CD4-positive, alpha-beta T cell (primary cell): Measurements from ENCODE around the gene TMEM98. TPM values are rescaled to one million over a fixed set of nuclear protein-coding genes. Genes with fewer than 3 reads are reported as not detected.

ENCODE experiments used
- ATAC-seq: fragments of 200-7000 bp; cut with Tn5 transposase; one replicate; pipeline ENCODE4 v1.10.0; 2022; ENCODE audit warnings: mild to moderate bottlenecking; ENCODE audit not compliant: poor library complexity
- CTCF ChIA-PET: fragments of 350-600 bp; sonication (Branson Sonifier 250); formaldehyde crosslinking; loops from one replicate; lab custom pipeline; 2021; ENCODE audit warnings: antibody characterized with exemption, inconsistent platforms; lab: Charles Lee
- POLR2A ChIA-PET: fragments of 350-600 bp; sonication (Branson Sonifier 250); formaldehyde crosslinking; loops from one replicate; lab custom pipeline; 2021; ENCODE audit warnings: antibody characterized with exemption, inconsistent platforms; lab: Charles Lee
- DNase-seq, 14 experiments: peaks; one replicate each; pipeline ENCODE4 v3.0.0-alpha.2; 2013 to 2020; ENCODE audit warnings: mixed read lengths in 2 of 14
- H3K27ac ChIP-seq, 2 donors: one replicate each; pipeline versions ENCODE4 v1.5.1 to v1.7.0; 2013; ENCODE audit warnings: low read length in 2 of 2, low read depth in 1 of 2, mild to moderate bottlenecking in 1 of 2
- H3K27me3 ChIP-seq, 2 experiments: 1 replicate in 1 of 2; 2 replicates in 1 of 2; pipeline versions ENCODE4 v1.6.1 to v1.7.0; 2013; ENCODE audit warnings: low read length in 2 of 2, control low read depth in 1 of 2, mild to moderate bottlenecking in 1 of 2, moderate library complexity in 1 of 2; ENCODE audit not compliant: insufficient read depth in 2 of 2, control insufficient read depth in 1 of 2
- H3K36me3 ChIP-seq: one replicate; pipeline ENCODE4 v1.6.1; 2013; ENCODE audit warnings: low read length, control low read depth; ENCODE audit not compliant: insufficient read depth
- H3K4me1 ChIP-seq: one replicate; pipeline ENCODE4 v1.6.1; 2013; ENCODE audit warnings: low read length, control low read depth; ENCODE audit not compliant: insufficient read depth
- H3K4me3 ChIP-seq: one replicate; pipeline ENCODE4 v1.5.1; 2013; ENCODE audit warnings: mild to moderate bottlenecking, low read length, moderate library complexity
- H3K9me3 ChIP-seq, 2 experiments: 1 replicate in 1 of 2; 2 replicates in 1 of 2; pipeline versions ENCODE4 v1.6.1 to v1.7.0; 2013; ENCODE audit warnings: low read length in 2 of 2, mild to moderate bottlenecking in 2 of 2, control low read depth in 1 of 2, moderate library complexity in 1 of 2; ENCODE audit not compliant: control insufficient read depth in 1 of 2, insufficient read depth in 1 of 2
- H3K27ac Mint-ChIP-seq: one replicate; pipeline ENCODE4 v1.8.0; 2020; ENCODE audit warnings: mixed read lengths
- H3K27me3 Mint-ChIP-seq: one replicate; pipeline ENCODE4 v1.8.0; 2021; ENCODE audit warnings: mixed read lengths
- H3K36me3 Mint-ChIP-seq: one replicate; pipeline ENCODE4 v1.8.0; 2021; ENCODE audit warnings: low read depth, mixed read lengths
- H3K4me1 Mint-ChIP-seq: one replicate; pipeline ENCODE4 v1.8.0; 2021; ENCODE audit warnings: low read depth, mixed read lengths
- H3K4me3 Mint-ChIP-seq: one replicate; pipeline ENCODE4 v1.8.0; 2020; ENCODE audit warnings: mild to moderate bottlenecking, mixed read lengths
- H3K9me3 Mint-ChIP-seq: one replicate; pipeline ENCODE4 v1.8.0; 2020; ENCODE audit warnings: mixed read lengths
- CTCF ChIP-seq: fragments of 200-600 bp; IDR thresholded peaks from one replicate; pipeline ENCODE4 v1.8.0; 2022; ENCODE audit warnings: antibody characterized with exemption, mild to moderate bottlenecking
- intact Hi-C, 2 experiments: fragments of 100-400 bp; cut with DNase I in 1 of 2; cut with micrococcal nuclease in 1 of 2; formaldehyde crosslinking; loops; one replicate each; pipeline versions ENCODE4 v1.15.1 to v1.9.0; 2023 to 2025; cut with DNase I, micrococcal nuclease
- total RNA-seq, 174 experiments: library from RNA in 2 of 174; stranded (reverse) in 2 of 174; gene quantifications; one replicate each; pipeline ENCODE4 v1.2.3 and lab custom pipeline; 2021 to 2026

TMEM98 gene
- total RNA-seq, 2 experiments from 2014 or later = not detected

GRCh38 chr17:32894245-32894644 lies 33.7 kb upstream of the TMEM98 start:
- Mint-ChIP-seq H3K4me1 (no peaks in the 10 kb centered on the region), H3K9me3 (no peaks in the 10 kb centered on the region), H3K4me3 (no peak overlapping the region), H3K27ac (no peak overlapping the region), H3K27me3 (peaks cover 15% of the 10 kb centered on the region), H3K36me3 (no peaks in the 10 kb centered on the region)
- H3K4me1 ChIP-seq = no peaks in the 10 kb centered on the region
- intact Hi-C loops = no loop called here
- DNase-seq = no peak
- no peak overlapping the region for H3K27ac ChIP-seq
- H3K4me3 ChIP-seq = no peak overlapping the region
- ChIA-PET CTCF (no interaction called here), POLR2A (no interaction called here)
- H3K9me3 ChIP-seq = no peaks in the 10 kb centered on the region
- H3K36me3 ChIP-seq = no peaks in the 10 kb centered on the region
- TF ChIP-seq CTCF = no peak
- ATAC-seq = no peak
- peaks cover 0 to 4% of the 10 kb centered on the region in 2 experiments for H3K27me3 ChIP-seq

GRCh38 chr17:32896647-32897258 lies 31.2 kb upstream of the TMEM98 start:
- H3K27me3 Mint-ChIP-seq = peaks cover 18% of the 10 kb centered on the region
- no peak overlapping the region for H3K27ac Mint-ChIP-seq
- H3K4me1 Mint-ChIP-seq = no peaks in the 10 kb centered on the region
- Histone ChIP-seq H3K4me3 (no peak overlapping the region), H3K36me3 (no peaks in the 10 kb centered on the region), H3K27me3 (peaks cover 0 to 4% of the 10 kb centered on the region in 2 experiments), H3K9me3 (no peaks in the 10 kb centered on the region), H3K4me1 (no peaks in the 10 kb centered on the region), H3K27ac (no peak overlapping the region)
- H3K9me3 Mint-ChIP-seq = no peaks in the 10 kb centered on the region
- no peak for TF ChIP-seq CTCF
- DNase-seq (no peak), ATAC-seq (no peak)
- intact Hi-C loops = no loop called here
- ChIA-PET CTCF (no interaction called here), POLR2A (no interaction called here)
- H3K4me3 Mint-ChIP-seq = no peak overlapping the region
- no peaks in the 10 kb centered on the region for H3K36me3 Mint-ChIP-seq

- DNase-seq (no peak), ATAC-seq (no peak)
- Histone ChIP-seq H3K4me3 (no peak overlapping the region), H3K4me1 (no peaks in the 10 kb centered on the region), H3K9me3 (no peaks in the 10 kb centered on the region), H3K27ac (no peak overlapping the region), H3K27me3 (peaks cover 0 to 4% of the 10 kb centered on the region in 2 experiments), H3K36me3 (no peaks in the 10 kb centered on the region)
- no peak for TF ChIP-seq CTCF
- intact Hi-C loops = no loop called here
- H3K27me3 Mint-ChIP-seq = peaks cover 37% of the 10 kb centered on the region
- no peaks in the 10 kb centered on the region for H3K36me3 Mint-ChIP-seq
- ChIA-PET CTCF (no interaction called here), POLR2A (no interaction called here)
- no peak overlapping the region for H3K4me3 Mint-ChIP-seq
- no peaks in the 10 kb centered on the region for H3K9me3 Mint-ChIP-seq
- no peaks in the 10 kb centered on the region for H3K4me1 Mint-ChIP-seq
- H3K27ac Mint-ChIP-seq = no peak overlapping the region
Observed at GRCh38 chr17:32899236-32900013, 28.5 kb upstream of the TMEM98 start.
